MM.1S (cell line): ENCODE measurements around the gene EXOC7.

Experiments
- EZH2 ChIP-seq: fragments of 300-600 bp; sonication (generic); optimal IDR thresholded peaks from 2 replicates; pipeline ENCODE3; 2017; ENCODE audit warnings: low read depth, mild to moderate bottlenecking, antibody characterized with exemption, low read length, mixed read lengths
- TF ChIP-seq, protein P1 (sequence below): fragments of 300-600 bp; sonication (generic); IDR thresholded peaks from 2 replicates; pipeline ENCODE4 v1.5.1; 2016; ENCODE audit warnings: antibody characterized with exemption, low read length, mixed read lengths

DNA sequence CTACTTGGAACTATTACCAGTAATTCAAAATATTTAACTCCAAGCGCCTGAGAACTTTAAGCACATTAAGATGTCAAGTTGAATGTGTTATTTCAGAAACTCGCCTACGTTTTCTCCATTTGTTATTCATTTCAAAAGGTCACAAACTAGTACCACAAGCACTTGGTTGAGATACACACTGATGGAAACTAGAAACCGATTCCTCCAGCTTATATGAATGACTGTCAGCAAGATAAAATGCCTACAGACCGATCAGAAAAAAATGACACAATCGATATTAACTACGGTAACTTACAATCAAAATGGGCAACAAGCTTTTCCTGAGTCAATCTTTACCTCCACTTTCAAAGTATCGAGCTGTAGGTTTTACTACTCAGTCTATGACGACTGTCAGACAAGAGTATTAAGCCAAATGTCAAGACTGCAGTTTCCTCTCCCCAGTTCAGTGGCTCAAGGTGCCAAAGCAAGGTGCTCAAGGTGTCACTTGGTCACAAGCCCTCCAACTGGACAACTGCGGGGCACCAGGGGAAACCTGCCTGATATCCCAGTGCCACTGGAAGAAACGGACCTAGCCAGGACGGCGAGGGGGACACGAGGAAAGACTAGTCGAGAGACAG, 31.9 kb downstream of the EXOC7 start:
- TF ChIP-seq, protein P1, sequence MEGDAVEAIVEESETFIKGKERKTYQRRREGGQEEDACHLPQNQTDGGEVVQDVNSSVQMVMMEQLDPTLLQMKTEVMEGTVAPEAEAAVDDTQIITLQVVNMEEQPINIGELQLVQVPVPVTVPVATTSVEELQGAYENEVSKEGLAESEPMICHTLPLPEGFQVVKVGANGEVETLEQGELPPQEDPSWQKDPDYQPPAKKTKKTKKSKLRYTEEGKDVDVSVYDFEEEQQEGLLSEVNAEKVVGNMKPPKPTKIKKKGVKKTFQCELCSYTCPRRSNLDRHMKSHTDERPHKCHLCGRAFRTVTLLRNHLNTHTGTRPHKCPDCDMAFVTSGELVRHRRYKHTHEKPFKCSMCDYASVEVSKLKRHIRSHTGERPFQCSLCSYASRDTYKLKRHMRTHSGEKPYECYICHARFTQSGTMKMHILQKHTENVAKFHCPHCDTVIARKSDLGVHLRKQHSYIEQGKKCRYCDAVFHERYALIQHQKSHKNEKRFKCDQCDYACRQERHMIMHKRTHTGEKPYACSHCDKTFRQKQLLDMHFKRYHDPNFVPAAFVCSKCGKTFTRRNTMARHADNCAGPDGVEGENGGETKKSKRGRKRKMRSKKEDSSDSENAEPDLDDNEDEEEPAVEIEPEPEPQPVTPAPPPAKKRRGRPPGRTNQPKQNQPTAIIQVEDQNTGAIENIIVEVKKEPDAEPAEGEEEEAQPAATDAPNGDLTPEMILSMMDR, result no peak
- no peak for TF ChIP-seq EZH2
